ENCODE data around the gene STAMBPL1. TPM values are rescaled to one million over a fixed set of nuclear protein-coding genes. Genes with fewer than 3 reads are reported as not detected.

The STAMBPL1 gene
- total RNA-seq, 1 experiment from 2014 or later, result 0.54 TPM

- no peaks in the 10 kb centered on the region for H3K36me3 Mint-ChIP-seq (ENCODE audit: insufficient read depth, unreplicated experiment)
- CTCF ChIA-PET, result no interaction called here
- Histone ChIP-seq H3K36me3 (ENCODE audit: control insufficient read depth, insufficient read depth, low read length) (no peaks in the 10 kb centered on the region), H3K4me3 (ENCODE audit: low read depth, low read length) (no peak overlapping the region), H3K9me3 (no peaks in the 10 kb centered on the region), H3K27me3 (replicated peaks; ENCODE audit: control insufficient read depth, insufficient read depth, low read length) (no peaks in the 10 kb centered on the region), H3K4me1 (no peaks in the 10 kb centered on the region)
- no peak overlapping the region for H3K4me3 Mint-ChIP-seq (ENCODE audit: unreplicated experiment)
- BruUV-seq (replicated peaks), result no TSS peak
- DNase-seq, result no peak
- POLR2A ChIA-PET, result no interaction called here
- peaks cover 10% of the 10 kb centered on the region for H3K27me3 Mint-ChIP-seq (ENCODE audit: insufficient read depth, unreplicated experiment)
- no peaks in the 10 kb centered on the region for H3K4me1 Mint-ChIP-seq (ENCODE audit: low read depth, unreplicated experiment)
- no peaks in the 10 kb centered on the region for H3K9me3 Mint-ChIP-seq (ENCODE audit: unreplicated experiment)
- intact Hi-C loops (cut with micrococcal nuclease; ENCODE audit: unreplicated experiment), result no loop called here
- no peak for TF ChIP-seq CTCF (IDR thresholded peaks at IDR 0.05; ENCODE audit: insufficient read depth in 1 of 2, low read depth in 1 of 2, low read length in 1 of 2, severe bottlenecking in 1 of 2, unreplicated experiment in 1 of 2)
- no peak overlapping the region for H3K27ac Mint-ChIP-seq (ENCODE audit: unreplicated experiment)
Measured at GRCh38 chr10:88886557-88886956, 6.5 kb downstream of the STAMBPL1 start.

GRCh38 chr10:88888810-88889445 is 8.9 kb downstream of the STAMBPL1 start:
- H3K4me1 ChIP-seq, result no peaks in the 10 kb centered on the region
- no peaks in the 10 kb centered on the region for H3K27me3 ChIP-seq (replicated peaks; ENCODE audit: control insufficient read depth, insufficient read depth, low read length)
- Mint-ChIP-seq H3K4me3 (ENCODE audit: unreplicated experiment) (no peak overlapping the region), H3K4me1 (ENCODE audit: low read depth, unreplicated experiment) (no peaks in the 10 kb centered on the region), H3K27me3 (ENCODE audit: insufficient read depth, unreplicated experiment) (peaks cover 10% of the 10 kb centered on the region), H3K36me3 (ENCODE audit: insufficient read depth, unreplicated experiment) (no peaks in the 10 kb centered on the region), H3K27ac (ENCODE audit: unreplicated experiment) (no peak overlapping the region), H3K9me3 (ENCODE audit: unreplicated experiment) (no peaks in the 10 kb centered on the region)
- intact Hi-C loops (cut with micrococcal nuclease; ENCODE audit: unreplicated experiment), result no loop called here
- BruUV-seq (replicated peaks), result no TSS peak
- no peaks in the 10 kb centered on the region for H3K36me3 ChIP-seq (ENCODE audit: control insufficient read depth, insufficient read depth, low read length)
- no peak for TF ChIP-seq CTCF (IDR thresholded peaks at IDR 0.05; ENCODE audit: insufficient read depth in 1 of 2, low read depth in 1 of 2, low read length in 1 of 2, severe bottlenecking in 1 of 2, unreplicated experiment in 1 of 2)
- DNase-seq, result no peak
- POLR2A ChIA-PET, result no interaction called here
- H3K9me3 ChIP-seq, result no peaks in the 10 kb centered on the region
- no peak overlapping the region for H3K4me3 ChIP-seq (ENCODE audit: low read depth, low read length)
- CTCF ChIA-PET, result no interaction called here

GRCh38 chr10:88889559-88890337 is 9.7 kb downstream of the STAMBPL1 start:
- Mint-ChIP-seq H3K36me3 (ENCODE audit: insufficient read depth, unreplicated experiment) (no peaks in the 10 kb centered on the region), H3K27ac (ENCODE audit: unreplicated experiment) (no peak overlapping the region), H3K4me1 (ENCODE audit: low read depth, unreplicated experiment) (no peaks in the 10 kb centered on the region), H3K4me3 (ENCODE audit: unreplicated experiment) (no peak overlapping the region), H3K27me3 (ENCODE audit: insufficient read depth, unreplicated experiment) (peaks cover 10% of the 10 kb centered on the region), H3K9me3 (ENCODE audit: unreplicated experiment) (no peaks in the 10 kb centered on the region)
- TF ChIP-seq CTCF (IDR thresholded peaks at IDR 0.05; ENCODE audit: insufficient read depth in 1 of 2, low read depth in 1 of 2, low read length in 1 of 2, severe bottlenecking in 1 of 2, unreplicated experiment in 1 of 2), result no peak
- POLR2A ChIA-PET, result no interaction called here
- no peaks in the 10 kb centered on the region for H3K27me3 ChIP-seq (replicated peaks; ENCODE audit: control insufficient read depth, insufficient read depth, low read length)
- no peak for DNase-seq
- CTCF ChIA-PET, result no interaction called here
- no peak overlapping the region for H3K4me3 ChIP-seq (ENCODE audit: low read depth, low read length)
- H3K36me3 ChIP-seq (ENCODE audit: control insufficient read depth, insufficient read depth, low read length), result no peaks in the 10 kb centered on the region
- no peaks in the 10 kb centered on the region for H3K4me1 ChIP-seq
- H3K9me3 ChIP-seq, result no peaks in the 10 kb centered on the region
- intact Hi-C loops (cut with micrococcal nuclease; ENCODE audit: unreplicated experiment), result no loop called here
- no TSS peak for BruUV-seq (replicated peaks)

Measured in Caco-2 (cell line).